Vagina (tissue), 2 donors: ENCODE measurements around the gene TRPC1. TPM values are rescaled to one million over a fixed set of nuclear protein-coding genes. Genes with fewer than 3 reads are reported as not detected.
A peak's percentile ranks its signal among the peaks of the same experiment; 100 is the strongest.

Experiments
- DNase-seq, 2 donors: peaks; one replicate each; pipeline ENCODE4 v3.0.0-alpha.2; 2017; ENCODE audit errors: extremely low spot score in 2 of 2
- H3K27ac ChIP-seq: fragments of 200-600 bp; sonication (generic); one replicate; pipeline ENCODE4 v1.5.1; 2019
- H3K27me3 ChIP-seq: fragments of 200-600 bp; sonication (generic); one replicate; pipeline ENCODE4 v1.5.1; 2019
- H3K36me3 ChIP-seq, 2 donors: fragments of 200-600 bp; sonication (generic); one replicate each; pipeline ENCODE4 v1.5.1; 2017 to 2019
- H3K4me1 ChIP-seq: fragments of 200-600 bp; sonication (generic); one replicate; pipeline ENCODE4 v1.5.1; 2019
- H3K4me3 ChIP-seq, 2 donors: fragments of 200-600 bp; sonication (generic); 1 replicate in 1 of 2; 2 replicates in 1 of 2; pipeline ENCODE4 v1.5.1; 2016 to 2019
- H3K9me3 ChIP-seq: fragments of 200-600 bp; sonication (generic); one replicate; pipeline ENCODE4 v1.5.1; 2019
- POLR2A ChIP-seq, 2 donors: fragments of 450-650 bp; IDR thresholded peaks; one replicate each; pipeline ENCODE4 v1.6.1; 2017; ENCODE audit warnings: antibody characterized with exemption in 2 of 2, mild to moderate bottlenecking in 2 of 2, moderate library complexity in 2 of 2
- POLR2AphosphoS5 ChIP-seq, 2 donors: sonication (generic); formaldehyde crosslinking; IDR thresholded peaks; one replicate each; pipeline ENCODE4 v1.9.0; 2017; ENCODE audit warnings: antibody characterized with exemption in 2 of 2, mild to moderate bottlenecking in 2 of 2, low read depth in 1 of 2; ENCODE audit not compliant: insufficient read depth in 1 of 2
- intact Hi-C: fragments of 100-400 bp; cut with DNase I; formaldehyde crosslinking; loops from one replicate; pipeline ENCODE4 v1.15.1; 2023
- total RNA-seq: library from RNA; depleted of rRNA; stranded (reverse); fragments of >200 nt; gene quantifications from one replicate; pipeline ENCODE4 v1.2.3, GENCODE V29; 2016
- TF ChIP-seq, protein P1 (sequence below), 3 experiments: fragments of 450-650 bp in 2 of 3; fragments of 200-600 bp in 1 of 3; sonication (generic) in 1 of 3; IDR thresholded peaks; one replicate each; pipeline ENCODE4 v1.5.1; 2017 to 2019; ENCODE audit warnings: antibody characterized with exemption in 3 of 3, mild to moderate bottlenecking in 2 of 3, moderate library complexity in 2 of 3

The TRPC1 gene
- total RNA-seq, 1 donor from 2014 or later, result 12.0 TPM

DNA sequence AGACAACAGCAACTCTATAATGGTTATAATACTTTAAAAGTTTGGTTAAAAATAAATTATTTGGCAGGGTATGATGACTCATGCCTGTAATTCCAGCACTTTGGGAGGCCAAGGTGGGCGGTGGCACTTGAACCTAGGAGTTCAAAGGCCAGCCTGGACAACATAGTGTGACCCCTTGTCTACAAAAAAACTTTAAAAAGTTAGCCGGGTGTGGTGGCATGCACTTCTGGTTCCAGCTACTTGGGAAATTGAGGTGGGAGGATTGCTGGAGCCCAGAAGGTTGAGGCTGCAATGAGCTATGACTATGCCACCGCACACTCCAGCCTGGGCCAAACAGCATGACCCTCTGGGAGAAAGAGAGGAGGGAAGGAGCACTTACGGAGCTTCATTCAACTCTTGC is 7.7 kb upstream of the TRPC1 start:
- no peaks in the 10 kb centered on the region for H3K4me1 ChIP-seq
- no peak for DNase-seq
- intact Hi-C loops, result no loop called here
- TF ChIP-seq POLR2A (IDR thresholded peaks at IDR 0.05) (no peak), POLR2AphosphoS5 (IDR thresholded peaks at IDR 0.05; ENCODE audit: insufficient read depth in 1 of 2, low read depth in 1 of 2) (no peak)
- TF ChIP-seq, protein P1, sequence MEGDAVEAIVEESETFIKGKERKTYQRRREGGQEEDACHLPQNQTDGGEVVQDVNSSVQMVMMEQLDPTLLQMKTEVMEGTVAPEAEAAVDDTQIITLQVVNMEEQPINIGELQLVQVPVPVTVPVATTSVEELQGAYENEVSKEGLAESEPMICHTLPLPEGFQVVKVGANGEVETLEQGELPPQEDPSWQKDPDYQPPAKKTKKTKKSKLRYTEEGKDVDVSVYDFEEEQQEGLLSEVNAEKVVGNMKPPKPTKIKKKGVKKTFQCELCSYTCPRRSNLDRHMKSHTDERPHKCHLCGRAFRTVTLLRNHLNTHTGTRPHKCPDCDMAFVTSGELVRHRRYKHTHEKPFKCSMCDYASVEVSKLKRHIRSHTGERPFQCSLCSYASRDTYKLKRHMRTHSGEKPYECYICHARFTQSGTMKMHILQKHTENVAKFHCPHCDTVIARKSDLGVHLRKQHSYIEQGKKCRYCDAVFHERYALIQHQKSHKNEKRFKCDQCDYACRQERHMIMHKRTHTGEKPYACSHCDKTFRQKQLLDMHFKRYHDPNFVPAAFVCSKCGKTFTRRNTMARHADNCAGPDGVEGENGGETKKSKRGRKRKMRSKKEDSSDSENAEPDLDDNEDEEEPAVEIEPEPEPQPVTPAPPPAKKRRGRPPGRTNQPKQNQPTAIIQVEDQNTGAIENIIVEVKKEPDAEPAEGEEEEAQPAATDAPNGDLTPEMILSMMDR (IDR thresholded peaks at IDR 0.05), result no peak
- H3K9me3 ChIP-seq, result no peaks in the 10 kb centered on the region
- H3K27ac ChIP-seq, result no peak overlapping the region
- H3K27me3 ChIP-seq, result no peaks in the 10 kb centered on the region
- H3K36me3 ChIP-seq, result no peaks in the 10 kb centered on the region
- H3K4me3 ChIP-seq, result no peak overlapping the region

DNA sequence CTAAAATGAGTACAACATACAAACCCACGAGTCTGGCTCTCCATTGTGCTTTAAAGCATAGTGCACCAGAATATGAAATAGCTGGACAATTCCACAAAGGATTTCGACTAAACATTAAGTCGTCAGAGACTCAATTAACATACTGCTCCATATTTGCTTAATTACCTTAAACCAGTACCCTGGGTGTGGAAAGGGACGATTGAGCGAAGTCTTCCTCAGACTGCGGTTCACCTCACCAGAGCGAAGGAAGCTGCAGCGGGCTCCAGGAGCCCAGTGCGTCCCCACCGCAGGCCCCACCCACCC is 218 bp upstream of the TRPC1 start:
- no peaks in the 10 kb centered on the region for H3K36me3 ChIP-seq
- H3K27me3 ChIP-seq, result no peaks in the 10 kb centered on the region
- no peaks in the 10 kb centered on the region for H3K9me3 ChIP-seq
- peak overlapping the region; percentile 88 for H3K27ac ChIP-seq
- no peak for DNase-seq
- intact Hi-C loops, result no loop called here
- peaks cover 10% of the 10 kb centered on the region for H3K4me1 ChIP-seq
- H3K4me3 ChIP-seq, result peak overlapping the region; percentile 81 to 100
- no peak for TF ChIP-seq POLR2A (IDR thresholded peaks at IDR 0.05)
- no peak for TF ChIP-seq POLR2AphosphoS5 (IDR thresholded peaks at IDR 0.05; ENCODE audit: insufficient read depth in 1 of 2, low read depth in 1 of 2)
- TF ChIP-seq, protein P1 (IDR thresholded peaks at IDR 0.05), result no peak

DNA sequence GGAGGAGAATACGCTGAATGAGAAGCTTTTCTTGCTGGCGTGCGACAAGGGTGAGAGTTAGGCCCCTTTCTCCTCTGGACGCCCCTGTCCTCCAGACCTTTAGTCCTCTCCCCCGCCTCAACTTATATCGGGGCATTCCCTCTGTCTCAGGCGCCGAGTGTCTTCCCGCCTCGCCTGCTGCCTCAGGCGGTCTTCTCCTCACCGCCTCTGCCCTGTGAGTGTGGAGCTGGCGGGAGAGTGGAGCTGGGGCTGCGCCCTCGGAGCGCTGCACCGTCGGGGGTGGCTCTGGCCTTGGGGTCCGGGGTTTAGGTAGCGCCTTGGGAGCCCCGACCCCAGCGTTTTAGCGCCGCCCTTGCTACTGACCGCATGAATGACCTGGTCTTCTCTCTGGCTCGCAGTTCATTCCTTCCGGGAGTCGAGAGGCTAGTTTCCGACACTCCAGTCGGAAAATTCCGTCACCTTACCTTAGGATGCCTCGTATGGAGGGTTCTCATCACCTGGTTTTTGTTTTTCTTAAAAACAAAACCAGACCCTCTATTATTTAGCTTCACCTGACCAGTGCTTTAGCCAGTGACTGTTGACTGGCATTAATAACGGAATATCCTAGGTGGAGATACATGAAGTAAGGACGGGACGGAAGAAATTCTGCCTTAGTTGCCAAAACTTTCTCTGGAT is 985 bp downstream of the TRPC1 start:
- no peaks in the 10 kb centered on the region for H3K27me3 ChIP-seq
- peak in 1 of 2 donors; percentile 87 for DNase-seq
- peak in 1 of 2 donors; percentile 43 for TF ChIP-seq POLR2AphosphoS5 (IDR thresholded peaks at IDR 0.05; ENCODE audit: insufficient read depth in 1 of 2, low read depth in 1 of 2)
- TF ChIP-seq, protein P1 (IDR thresholded peaks at IDR 0.05), result no peak
- no peak for TF ChIP-seq POLR2A (IDR thresholded peaks at IDR 0.05)
- H3K4me1 ChIP-seq, result peaks cover 10% of the 10 kb centered on the region
- peak overlapping the region; percentile 88 for H3K27ac ChIP-seq
- peak overlapping the region; percentile 81 to 100 for H3K4me3 ChIP-seq
- intact Hi-C loops, result no loop called here
- H3K9me3 ChIP-seq, result no peaks in the 10 kb centered on the region
- H3K36me3 ChIP-seq, result no peaks in the 10 kb centered on the region

DNA sequence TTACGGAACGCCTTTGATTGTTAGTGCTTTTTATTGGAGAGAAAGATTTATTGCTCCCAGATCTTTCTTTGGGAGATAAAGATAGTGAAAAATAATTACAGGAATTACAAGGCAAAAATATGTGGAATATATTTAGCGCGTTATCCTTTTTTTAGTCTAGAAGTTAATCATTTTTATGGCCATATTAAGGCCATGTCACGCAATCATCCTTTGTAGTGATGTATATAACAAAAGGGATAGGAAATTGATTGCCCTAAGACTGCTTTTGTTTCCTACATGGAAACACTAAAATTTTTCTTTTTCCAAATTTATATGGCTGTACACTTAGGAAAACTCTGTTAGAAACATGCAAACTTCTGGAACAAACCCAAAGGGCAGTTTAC is 1.5 kb downstream of the TRPC1 start:
- H3K4me1 ChIP-seq, result peaks cover 10% of the 10 kb centered on the region
- TF ChIP-seq POLR2AphosphoS5 (IDR thresholded peaks at IDR 0.05; ENCODE audit: insufficient read depth in 1 of 2, low read depth in 1 of 2), result no peak
- TF ChIP-seq, protein P1 (IDR thresholded peaks at IDR 0.05), result no peak
- no peak for TF ChIP-seq POLR2A (IDR thresholded peaks at IDR 0.05)
- peak overlapping the region; percentile 81 to 100 for H3K4me3 ChIP-seq
- intact Hi-C loops, result no loop called here
- no peak for DNase-seq
- no peaks in the 10 kb centered on the region for H3K36me3 ChIP-seq
- H3K27ac ChIP-seq, result peak overlapping the region; percentile 88
- no peaks in the 10 kb centered on the region for H3K27me3 ChIP-seq
- H3K9me3 ChIP-seq, result no peaks in the 10 kb centered on the region

DNA sequence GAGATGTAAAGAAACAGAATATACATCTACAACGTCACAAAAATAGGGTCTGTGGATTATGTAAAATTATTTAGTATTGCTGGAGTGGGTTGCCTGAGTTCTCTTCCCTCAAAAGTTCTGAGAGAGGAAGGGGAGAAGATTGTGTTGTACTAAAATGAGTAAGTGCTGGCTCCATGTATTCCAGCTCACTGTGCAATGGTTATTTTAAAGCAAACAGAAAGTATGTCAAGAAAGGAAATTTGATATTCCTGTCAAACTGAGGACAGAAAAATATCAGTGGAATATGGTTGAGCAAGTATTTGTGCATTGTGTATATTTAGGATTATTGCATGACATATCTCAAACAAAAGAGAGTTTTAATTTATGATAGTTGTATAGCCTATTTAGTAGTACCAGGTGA is 2.2 kb downstream of the TRPC1 start:
- no peak for DNase-seq
- Histone ChIP-seq H3K4me1 (peaks cover 10% of the 10 kb centered on the region), H3K27me3 (no peaks in the 10 kb centered on the region), H3K4me3 (no peak overlapping the region), H3K9me3 (no peaks in the 10 kb centered on the region), H3K27ac (no peak overlapping the region), H3K36me3 (no peaks in the 10 kb centered on the region)
- intact Hi-C loops, result no loop called here
- TF ChIP-seq POLR2A (IDR thresholded peaks at IDR 0.05), result no peak
- TF ChIP-seq, protein P1 (IDR thresholded peaks at IDR 0.05), result no peak
- no peak for TF ChIP-seq POLR2AphosphoS5 (IDR thresholded peaks at IDR 0.05; ENCODE audit: insufficient read depth in 1 of 2, low read depth in 1 of 2)
